NT2/D1 (cell line): ENCODE data around the gene DNAI2.

ENCODE experiments used
- SUZ12 ChIP-seq: IDR thresholded peaks from 2 replicates; pipeline ENCODE4 v1.6.1; 2011; ENCODE audit not compliant: insufficient read length, insufficient read depth; ENCODE audit errors: extremely low read depth
- YY1 ChIP-seq: IDR thresholded peaks from 2 replicates; pipeline ENCODE4 v1.6.1; 2011; ENCODE audit not compliant: insufficient read length, insufficient read depth
- ZNF274 ChIP-seq: IDR thresholded peaks from 2 replicates; pipeline ENCODE4 v1.6.1; 2011; ENCODE audit warnings: mild to moderate bottlenecking, low read depth, low read length

DNA sequence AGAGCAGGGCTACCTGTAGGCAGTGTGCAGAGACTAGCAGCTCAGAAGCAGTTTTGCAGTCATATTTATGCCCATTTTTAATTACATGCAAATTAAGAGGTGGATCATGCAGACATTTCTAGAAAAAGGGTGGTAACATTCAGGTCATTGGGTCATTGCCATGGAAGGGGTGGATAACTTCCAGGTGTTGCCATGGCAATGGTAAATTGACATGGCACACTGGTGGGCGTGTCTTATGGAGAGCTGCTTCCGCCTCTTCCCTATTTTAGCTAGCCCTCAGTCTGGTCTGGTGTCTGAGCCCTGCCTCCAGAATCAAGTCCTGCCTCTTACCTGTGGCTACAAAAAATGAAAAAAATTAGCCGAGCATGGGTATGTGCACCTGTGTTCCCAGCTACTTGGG, 2.8 kb upstream of the DNAI2 start:
- TF ChIP-seq YY1 = no peak
- no peak for TF ChIP-seq ZNF274
- TF ChIP-seq SUZ12 = no peak
